ENCODE measurements around the gene CAMSAP3.

GRCh38 chr19:7606289-7606688 lies 10.6 kb downstream of the CAMSAP3 start:
- TF ChIP-seq CTCF (IDR thresholded peaks at IDR 0.05), result no peak
- TF ChIP-seq SMC3 (IDR thresholded peaks at IDR 0.05), result no peak
- TF ChIP-seq EP300 (IDR thresholded peaks at IDR 0.05), result no peak
- no peak for TF ChIP-seq JUNB (IDR thresholded peaks at IDR 0.05)
- no peak for TF ChIP-seq POLR2A (IDR thresholded peaks at IDR 0.05; ENCODE audit: low read length)
- no peak for TF ChIP-seq MAFK (IDR thresholded peaks at IDR 0.05; ENCODE audit: partially characterized antibody)
- no peak for TF ChIP-seq KDM5A (IDR thresholded peaks at IDR 0.05)
- no peak for TF ChIP-seq CBX2 (IDR thresholded peaks at IDR 0.05; ENCODE audit: borderline replicate concordance, low read depth)
